Measurements from ENCODE around the gene CST11.

CST11 gene

GRCh38 chr20:23419995-23420901, 32.4 kb downstream of the CST11 start:
- DNase-seq = no peak

- DNase-seq = no peak
Observed at GRCh38 chr20:23419657-23419994, 33.0 kb downstream of the CST11 start.

- no peak for DNase-seq
Observed at GRCh38 chr20:23417861-23418260, 34.8 kb downstream of the CST11 start.

GRCh38 chr20:23415959-23416583, 36.6 kb downstream of the CST11 start:
- no peak for DNase-seq

- DNase-seq = no peak
Observed at GRCh38 chr20:23415555-23415954, 37.1 kb downstream of the CST11 start.

GRCh38 chr20:23414526-23415188, 38.0 kb downstream of the CST11 start:
- DNase-seq = no peak

- DNase-seq = no peak
Observed at GRCh38 chr20:23413862-23414422, 38.7 kb downstream of the CST11 start.

GRCh38 chr20:23412026-23412425, 40.6 kb downstream of the CST11 start:
- DNase-seq = no peak

GRCh38 chr20:23410916-23411695, 41.6 kb downstream of the CST11 start:
- DNase-seq = no peak

- no peak for DNase-seq
Observed at GRCh38 chr20:23409800-23410199, 42.9 kb downstream of the CST11 start.

GRCh38 chr20:23408957-23409356, 43.7 kb downstream of the CST11 start:
- no peak for DNase-seq

GRCh38 chr20:23407781-23408464, 44.8 kb downstream of the CST11 start:
- DNase-seq = no peak

GRCh38 chr20:23406880-23407279, 45.8 kb downstream of the CST11 start:
- no peak for DNase-seq

GRCh38 chr20:23404196-23404595, 48.5 kb downstream of the CST11 start:
- DNase-seq = no peak

GRCh38 chr20:23403751-23404150, 48.9 kb downstream of the CST11 start:
- DNase-seq = no peak

- no peak for DNase-seq
Observed at GRCh38 chr20:23401051-23401450, 51.6 kb downstream of the CST11 start.
